ENCODE data around the gene ZNF726.

DNA sequence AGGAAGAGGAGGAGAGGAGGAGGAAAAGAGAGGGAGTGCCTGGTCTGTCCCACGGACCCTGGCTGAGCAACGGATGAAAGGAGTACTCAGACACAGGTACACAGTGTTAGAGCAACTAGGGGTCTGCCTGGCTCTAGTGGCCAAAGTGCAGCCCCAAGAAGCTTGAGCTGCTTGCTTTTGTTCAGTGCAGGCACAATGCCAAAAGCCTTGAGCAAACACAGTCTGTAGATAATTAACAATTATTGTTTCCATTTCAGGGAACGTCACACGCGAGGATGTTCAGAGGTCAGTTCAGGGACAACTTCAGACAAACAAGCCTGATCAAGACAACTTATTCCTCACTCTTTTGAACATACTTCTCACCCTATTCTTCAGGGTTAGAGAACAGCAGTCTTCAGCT, 32.2 kb upstream of the ZNF726 start:
- no peak for TF ChIP-seq POLR2A (IDR thresholded peaks at IDR 0.05; ENCODE audit: low read depth, low read length)
- no peak for TF ChIP-seq POLR2AphosphoS5 (IDR thresholded peaks at IDR 0.05; ENCODE audit: low read depth, low read length)
- TF ChIP-seq SPI1 (IDR thresholded peaks at IDR 0.05; ENCODE audit: low read depth, low read length): no peak
